GM19328 (cell line): ENCODE results near the gene SAPCD2.

Experiments used
- ATAC-seq: cut with Tn5 transposase; IDR thresholded peaks from one replicate; pipeline ENCODE4 v1.9.1; 2021; ENCODE audit warnings: mild to moderate bottlenecking, moderate library complexity; ENCODE audit not compliant: unreplicated experiment

Gene SAPCD2

GRCh38 chr9:137082222-137082924 lies 12.0 kb upstream of the SAPCD2 start:
- ATAC-seq, result no peak

- no peak for ATAC-seq
Observed at GRCh38 chr9:137080260-137081122, 10.1 kb upstream of the SAPCD2 start.

GRCh38 chr9:137079401-137079787 lies 9.0 kb upstream of the SAPCD2 start:
- no peak for ATAC-seq

GRCh38 chr9:137078701-137079400 lies 8.5 kb upstream of the SAPCD2 start:
- no peak for ATAC-seq

- ATAC-seq, result no peak
Observed at GRCh38 chr9:137077758-137078693, 7.7 kb upstream of the SAPCD2 start.

GRCh38 chr9:137077010-137077747 lies 6.8 kb upstream of the SAPCD2 start, which contains the start of gene UAP1L1:
Gene UAP1L1 (plus strand): TSS chr9:137077517. CDS start chr9:137077533, 16 bp downstream.
- ATAC-seq, result peak; percentile 56

- ATAC-seq, result no peak
Observed at GRCh38 chr9:137076636-137077009, 6.3 kb upstream of the SAPCD2 start.

- ATAC-seq, result no peak
Observed at GRCh38 chr9:137075275-137075775, 5.0 kb upstream of the SAPCD2 start.

GRCh38 chr9:137074657-137075274 lies 4.4 kb upstream of the SAPCD2 start:
- ATAC-seq, result no peak

- no peak for ATAC-seq
Observed at GRCh38 chr9:137073992-137074399, 3.6 kb upstream of the SAPCD2 start.

GRCh38 chr9:137071282-137071681 lies 925 bp upstream of the SAPCD2 start:
- ATAC-seq, result no peak

GRCh38 chr9:137070906-137071275 lies 534 bp upstream of the SAPCD2 start:
- ATAC-seq, result no peak

- ATAC-seq, result peak; percentile 14
Observed at GRCh38 chr9:137069508-137070091, 757 bp downstream of the SAPCD2 start.

GRCh38 chr9:137068539-137069507 lies 1.5 kb downstream of the SAPCD2 start:
- ATAC-seq, result no peak

GRCh38 chr9:137067860-137068538 lies 2.4 kb downstream of the SAPCD2 start:
- ATAC-seq, result no peak

GRCh38 chr9:137066096-137066861 lies 4.1 kb downstream of the SAPCD2 start:
- no peak for ATAC-seq
